ENCODE data around the gene PTPRO.

PTPRO gene

GRCh38 chr12:15646581-15646980 lies 324.3 kb downstream of the PTPRO start:
- no peak for DNase-seq (ENCODE audit: low spot score)
- ChIA-PET POLR2A (ENCODE audit: low non-redundant PET) (no interaction called here), CTCF (no interaction called here)
- no peak overlapping the region for H3K27ac ChIP-seq
- TF ChIP-seq, protein P1, sequence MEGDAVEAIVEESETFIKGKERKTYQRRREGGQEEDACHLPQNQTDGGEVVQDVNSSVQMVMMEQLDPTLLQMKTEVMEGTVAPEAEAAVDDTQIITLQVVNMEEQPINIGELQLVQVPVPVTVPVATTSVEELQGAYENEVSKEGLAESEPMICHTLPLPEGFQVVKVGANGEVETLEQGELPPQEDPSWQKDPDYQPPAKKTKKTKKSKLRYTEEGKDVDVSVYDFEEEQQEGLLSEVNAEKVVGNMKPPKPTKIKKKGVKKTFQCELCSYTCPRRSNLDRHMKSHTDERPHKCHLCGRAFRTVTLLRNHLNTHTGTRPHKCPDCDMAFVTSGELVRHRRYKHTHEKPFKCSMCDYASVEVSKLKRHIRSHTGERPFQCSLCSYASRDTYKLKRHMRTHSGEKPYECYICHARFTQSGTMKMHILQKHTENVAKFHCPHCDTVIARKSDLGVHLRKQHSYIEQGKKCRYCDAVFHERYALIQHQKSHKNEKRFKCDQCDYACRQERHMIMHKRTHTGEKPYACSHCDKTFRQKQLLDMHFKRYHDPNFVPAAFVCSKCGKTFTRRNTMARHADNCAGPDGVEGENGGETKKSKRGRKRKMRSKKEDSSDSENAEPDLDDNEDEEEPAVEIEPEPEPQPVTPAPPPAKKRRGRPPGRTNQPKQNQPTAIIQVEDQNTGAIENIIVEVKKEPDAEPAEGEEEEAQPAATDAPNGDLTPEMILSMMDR (conservative IDR thresholded peaks at IDR 0.05; ENCODE audit: low read depth) = no peak
